Type B pancreatic cell (in vitro differentiated cells): Measurements from ENCODE around the gene METTL17. TPM values are rescaled to one million over a fixed set of nuclear protein-coding genes. Genes with fewer than 3 reads are reported as not detected.
"Not testable (repeated sequence)": the region's sequence is repeated elsewhere in the genome, so short reads cannot be mapped to it uniquely, and the experiment has no call there.

Source experiments
- DNase-seq: peaks from one replicate; pipeline ENCODE4 v3.0.0; 2021; ENCODE audit warnings: mixed read lengths; ENCODE audit not compliant: unreplicated experiment; ENCODE audit errors: extremely low spot score
- H3K27ac Mint-ChIP-seq: 2 replicates; pipeline ENCODE4 v1.8.0; 2021; ENCODE audit warnings: mild to moderate bottlenecking, mixed read lengths
- H3K27me3 Mint-ChIP-seq: 2 replicates; pipeline ENCODE4 v1.8.0; 2021; ENCODE audit warnings: mixed read lengths
- H3K36me3 Mint-ChIP-seq: 2 replicates; pipeline ENCODE4 v1.8.0; 2021; ENCODE audit warnings: mixed read lengths
- H3K4me1 Mint-ChIP-seq: one replicate; pipeline ENCODE4 v1.8.0; 2021; ENCODE audit warnings: mixed read lengths; ENCODE audit not compliant: unreplicated experiment
- H3K4me3 Mint-ChIP-seq: 2 replicates; pipeline ENCODE4 v1.8.0; 2021; ENCODE audit warnings: mild to moderate bottlenecking, mixed read lengths
- H3K9me3 Mint-ChIP-seq: 2 replicates; pipeline ENCODE4 v1.8.0; 2021; ENCODE audit warnings: mixed read lengths
- CTCF ChIP-seq: fragments of 200-600 bp; sonication (generic); conservative IDR thresholded peaks from 2 replicates; pipeline ENCODE4 v1.5.0; 2021; ENCODE audit warnings: antibody characterized with exemption, mild to moderate bottlenecking
- total RNA-seq: library from RNA; stranded (reverse); gene quantifications from 2 replicates; pipeline ENCODE4 v1.2.1, GENCODE V29; 2021; ENCODE audit warnings: low replicate concordance

Gene METTL17
- total RNA-seq, 1 donor from 2014 or later, result 88.1 TPM

GRCh38 chr14:20998674-20999366 is 9.0 kb downstream of the METTL17 start, which contains the start of gene SLC39A2:
Gene SLC39A2 (plus strand): TSS chr14:20999293. CDS start chr14:20999447, 154 bp downstream.
- peak within 1 kb of the TSS; percentile 96 for H3K27ac Mint-ChIP-seq
- no peaks in the 10 kb centered on the region for H3K9me3 Mint-ChIP-seq
- peaks cover 17% of the 10 kb centered on the region for H3K4me1 Mint-ChIP-seq
- TF ChIP-seq CTCF, result no peak
- H3K36me3 Mint-ChIP-seq, result peaks cover 15% of the 10 kb centered on the region
- H3K27me3 Mint-ChIP-seq, result no peaks in the 10 kb centered on the region
- DNase-seq, result no peak
- H3K4me3 Mint-ChIP-seq, result peak within 1 kb of the TSS; percentile 84

- no peaks in the 10 kb centered on the region for H3K27me3 Mint-ChIP-seq
- no peak for DNase-seq
- no peak for TF ChIP-seq CTCF
- peak overlapping the region; percentile 96 for H3K27ac Mint-ChIP-seq
- peaks cover 10% of the 10 kb centered on the region for H3K36me3 Mint-ChIP-seq
- H3K4me3 Mint-ChIP-seq, result peak overlapping the region; percentile 84
- H3K4me1 Mint-ChIP-seq, result peaks cover 17% of the 10 kb centered on the region
- H3K9me3 Mint-ChIP-seq, result no peaks in the 10 kb centered on the region
Measured at GRCh38 chr14:20999591-20999990, 9.8 kb downstream of the METTL17 start.

- Mint-ChIP-seq H3K9me3 (no peaks in the 10 kb centered on the region), H3K27me3 (no peaks in the 10 kb centered on the region), H3K4me3 (no peak overlapping the region), H3K36me3 (peaks cover under 1% of the 10 kb centered on the region), H3K4me1 (peaks cover 17% of the 10 kb centered on the region), H3K27ac (peak overlapping the region; percentile 57)
- DNase-seq, result no peak
- TF ChIP-seq CTCF, result no peak
Measured at GRCh38 chr14:21001218-21001617, 11.4 kb downstream of the METTL17 start.

- Mint-ChIP-seq H3K27ac (no peak overlapping the region), H3K9me3 (no peaks in the 10 kb centered on the region), H3K36me3 (no peaks in the 10 kb centered on the region), H3K4me1 (peaks cover 4% of the 10 kb centered on the region), H3K27me3 (no peaks in the 10 kb centered on the region), H3K4me3 (no peak overlapping the region)
- no peak for TF ChIP-seq CTCF
- DNase-seq, result no peak
Measured at GRCh38 chr14:21003788-21004346, 14.1 kb downstream of the METTL17 start.

GRCh38 chr14:21009721-21010120 is 19.9 kb downstream of the METTL17 start:
- not testable (repeated sequence) for H3K9me3 Mint-ChIP-seq, H3K27me3 Mint-ChIP-seq, H3K4me3 Mint-ChIP-seq, DNase-seq, H3K4me1 Mint-ChIP-seq, H3K36me3 Mint-ChIP-seq
- peak overlapping the region; percentile 24 for H3K27ac Mint-ChIP-seq

- peaks cover 19% of the 10 kb centered on the region for H3K4me1 Mint-ChIP-seq
- no peaks in the 10 kb centered on the region for H3K9me3 Mint-ChIP-seq
- H3K36me3 Mint-ChIP-seq, result no peaks in the 10 kb centered on the region
- H3K27me3 Mint-ChIP-seq, result peaks cover 6% of the 10 kb centered on the region
- no peak for TF ChIP-seq CTCF
- no peak overlapping the region for H3K27ac Mint-ChIP-seq
- DNase-seq, result no peak
- no peak overlapping the region for H3K4me3 Mint-ChIP-seq
Measured at GRCh38 chr14:21011136-21011535, 21.4 kb downstream of the METTL17 start.
